Tibial nerve (tissue), 4 donors: ENCODE results near the gene NGRN. TPM values are rescaled to one million over a fixed set of nuclear protein-coding genes. Genes with fewer than 3 reads are reported as not detected.

Experiments used
- DNase-seq, 2 donors: peaks; one replicate each; pipeline ENCODE4 v3.0.0-alpha.2; 2019; ENCODE audit warnings: low spot score in 2 of 2
- H3K27ac ChIP-seq, 4 donors: fragments of 200-600 bp; sonication (generic) in 3 of 4; one replicate each; pipeline ENCODE4 v1.5.1; 2017 to 2019; ENCODE audit warnings: mild to moderate bottlenecking in 1 of 4
- H3K27me3 ChIP-seq, 2 donors: fragments of 200-600 bp; sonication (generic) in 1 of 2; one replicate each; pipeline versions ENCODE4 v1.5.1 to v1.6.0; 2017 to 2019
- H3K36me3 ChIP-seq, 3 donors: fragments of 200-600 bp; sonication (generic); one replicate each; pipeline ENCODE4 v1.5.1; 2018 to 2019
- H3K4me1 ChIP-seq, 4 donors: fragments of 200-600 bp; sonication (generic) in 3 of 4; one replicate each; pipeline ENCODE4 v1.5.1; 2017 to 2019
- H3K4me3 ChIP-seq, 4 donors: fragments of 200-600 bp; sonication (generic) in 3 of 4; one replicate each; pipeline ENCODE4 v1.5.1; 2017 to 2019; ENCODE audit warnings: mild to moderate bottlenecking in 1 of 4, moderate library complexity in 1 of 4
- H3K9me3 ChIP-seq, 4 donors: fragments of 200-600 bp; sonication (generic) in 3 of 4; one replicate each; pipeline ENCODE4 v1.5.1; 2017 to 2019
- CTCF ChIP-seq, 5 experiments: fragments of 200-600 bp in 3 of 5; fragments of 450-650 bp in 2 of 5; sonication (generic) in 3 of 5; IDR thresholded peaks; one replicate each; pipeline ENCODE4 v1.5.1; 2016 to 2019; ENCODE audit warnings: antibody characterized with exemption in 5 of 5, mild to moderate bottlenecking in 3 of 5, moderate library complexity in 2 of 5
- EP300 ChIP-seq, 2 donors: sonication (generic); formaldehyde crosslinking; IDR thresholded peaks; one replicate each; pipeline ENCODE4 v1.6.1; 2017; ENCODE audit warnings: antibody characterized with exemption in 2 of 2, mild to moderate bottlenecking in 1 of 2
- POLR2A ChIP-seq, 2 donors: fragments of 450-650 bp; IDR thresholded peaks; one replicate each; pipeline ENCODE4 v1.6.1; 2017; ENCODE audit warnings: antibody characterized with exemption in 2 of 2, mild to moderate bottlenecking in 2 of 2, moderate library complexity in 2 of 2
- WGBS, 2 donors: methylation state at CpG; one replicate each; pipeline ENCODE4 v1.1.5; 2018; 5-methylcytosine and 5-hydroxymethylcytosine counted together
- total RNA-seq, 4 donors: library from RNA; depleted of rRNA; stranded (reverse); fragments of >200 nt; gene quantifications; one replicate each; pipeline ENCODE4 v1.1.0, GENCODE V29; 2016

NGRN gene
- total RNA-seq, 4 donors from 2014 or later: 70.1 to 90.0 (median 74.6) TPM

GRCh38 chr15:90239371-90239770, 26.1 kb upstream of the NGRN start:
- WGBS, 2 donors: 81% methylated on average over 3 of the region's 3 CpGs
- H3K4me1 ChIP-seq: peaks cover 0 to 8% (median 4%) of the 10 kb centered on the region in 4 donors
- no peak overlapping the region for H3K4me3 ChIP-seq
- no peak for DNase-seq
- no peak overlapping the region for H3K27ac ChIP-seq
- H3K9me3 ChIP-seq: no peaks in the 10 kb centered on the region
- H3K36me3 ChIP-seq: peaks cover 0 to 69% (median 0%) of the 10 kb centered on the region in 3 donors
- no peaks in the 10 kb centered on the region for H3K27me3 ChIP-seq
- no peak for TF ChIP-seq CTCF (IDR thresholded peaks at IDR 0.05)
- TF ChIP-seq EP300 (IDR thresholded peaks at IDR 0.05): no peak
- no peak for TF ChIP-seq POLR2A (IDR thresholded peaks at IDR 0.05)

- peaks cover 0 to 66% (median 0%) of the 10 kb centered on the region in 3 donors for H3K36me3 ChIP-seq
- no peak for DNase-seq
- TF ChIP-seq EP300 (IDR thresholded peaks at IDR 0.05) (no peak), POLR2A (IDR thresholded peaks at IDR 0.05) (no peak), CTCF (IDR thresholded peaks at IDR 0.05) (no peak)
These were observed 24.6 kb upstream of the NGRN start for GRCh38 chr15:90240856-90241255.

GRCh38 chr15:90241343-90242192, 23.9 kb upstream of the NGRN start:
- no peaks in the 10 kb centered on the region for H3K4me1 ChIP-seq
- 78 to 90% methylated on average over 13 to 20 of the region's 22 CpGs for WGBS, 2 donors
- H3K27me3 ChIP-seq: no peaks in the 10 kb centered on the region
- H3K36me3 ChIP-seq: peaks cover 0 to 58% (median 0%) of the 10 kb centered on the region in 3 donors
- DNase-seq: no peak
- H3K4me3 ChIP-seq: no peak overlapping the region
- H3K27ac ChIP-seq: no peak overlapping the region
- no peaks in the 10 kb centered on the region for H3K9me3 ChIP-seq
- TF ChIP-seq EP300 (IDR thresholded peaks at IDR 0.05): no peak
- TF ChIP-seq POLR2A (IDR thresholded peaks at IDR 0.05): no peak
- no peak for TF ChIP-seq CTCF (IDR thresholded peaks at IDR 0.05)

More at GRCh38 chr15:90240856-90241255, 24.6 kb upstream of the NGRN start:
- Histone ChIP-seq H3K27ac (no peak overlapping the region), H3K4me1 (no peaks in the 10 kb centered on the region), H3K4me3 (no peak overlapping the region), H3K9me3 (no peaks in the 10 kb centered on the region), H3K27me3 (no peaks in the 10 kb centered on the region)
- WGBS, 2 donors: 81 to 91% methylated on average over 8 of the region's 8 CpGs

GRCh38 chr15:90243943-90244639, 21.4 kb upstream of the NGRN start:
- WGBS, 2 donors: 80 to 81% methylated on average over 10 of the region's 10 CpGs
- H3K4me3 ChIP-seq: no peak overlapping the region
- no peaks in the 10 kb centered on the region for H3K9me3 ChIP-seq
- peaks cover 0 to 4% (median 2%) of the 10 kb centered on the region in 4 donors for H3K4me1 ChIP-seq
- DNase-seq: no peak
- no peaks in the 10 kb centered on the region for H3K27me3 ChIP-seq
- peaks cover 0 to 35% (median 0%) of the 10 kb centered on the region in 3 donors for H3K36me3 ChIP-seq
- TF ChIP-seq EP300 (IDR thresholded peaks at IDR 0.05): no peak
- TF ChIP-seq POLR2A (IDR thresholded peaks at IDR 0.05): no peak
- no peak for TF ChIP-seq CTCF (IDR thresholded peaks at IDR 0.05)
- no peak overlapping the region for H3K27ac ChIP-seq

GRCh38 chr15:90248789-90249202, 16.7 kb upstream of the NGRN start:
- no peak for TF ChIP-seq EP300 (IDR thresholded peaks at IDR 0.05)
- TF ChIP-seq POLR2A (IDR thresholded peaks at IDR 0.05): no peak
- no peak for TF ChIP-seq CTCF (IDR thresholded peaks at IDR 0.05)
- Histone ChIP-seq H3K4me3 (peak overlapping the region in 1 of 4 donors; percentile 70), H3K36me3 (no peaks in the 10 kb centered on the region), H3K9me3 (no peaks in the 10 kb centered on the region), H3K27me3 (no peaks in the 10 kb centered on the region), H3K27ac (peak overlapping the region in 2 of 4 donors; percentile 5 to 33), H3K4me1 (peaks cover 0 to 17% (median 7%) of the 10 kb centered on the region in 4 donors)
- no peak for DNase-seq
- WGBS, 2 donors: 70% methylated on average over 6 of the region's 6 CpGs
